Gastroesophageal sphincter (tissue), 4 donors: Measurements from ENCODE around the gene HTR3E. TPM values are rescaled to one million over a fixed set of nuclear protein-coding genes. Genes with fewer than 3 reads are reported as not detected.

Experiments
- ATAC-seq: fragments of 150-250 bp; one replicate; pipeline ENCODE4 v1.9.1; 2016; ENCODE audit warnings: mild to moderate bottlenecking, moderate library complexity
- H3K27ac ChIP-seq, 4 donors: fragments of 200-600 bp; sonication (generic) in 3 of 4; 1 replicate in 3 of 4; 2 replicates in 1 of 4; pipeline ENCODE4 v1.5.1; 2016 to 2019
- H3K27me3 ChIP-seq: fragments of 200-600 bp; sonication (generic); one replicate; pipeline ENCODE4 v1.5.1; 2019
- H3K36me3 ChIP-seq, 2 donors: fragments of 200-600 bp; sonication (generic); one replicate each; pipeline ENCODE4 v1.5.1; 2019; ENCODE audit warnings: control low read depth in 1 of 2
- H3K4me1 ChIP-seq, 3 donors: fragments of 200-600 bp; sonication (generic); 1 replicate in 2 of 3; 2 replicates in 1 of 3; pipeline ENCODE4 v1.5.1; 2016 to 2019; ENCODE audit warnings: control low read depth in 2 of 3
- H3K4me3 ChIP-seq, 2 donors: fragments of 200-600 bp; sonication (generic); one replicate each; pipeline ENCODE4 v1.5.1; 2019; ENCODE audit warnings: mild to moderate bottlenecking in 1 of 2, moderate library complexity in 1 of 2
- H3K9me3 ChIP-seq, 3 donors: fragments of 200-600 bp; sonication (generic); one replicate each; pipeline ENCODE4 v1.5.1; 2017 to 2019; ENCODE audit warnings: control low read depth in 2 of 3
- CTCF ChIP-seq, 4 experiments: fragments of 200-600 bp in 2 of 4; fragments of 450-650 bp in 2 of 4; sonication (generic) in 1 of 4; IDR thresholded peaks; one replicate each; pipeline ENCODE4 v1.5.1; 2017 to 2019; ENCODE audit warnings: antibody characterized with exemption in 4 of 4, mild to moderate bottlenecking in 2 of 4, moderate library complexity in 2 of 4
- EP300 ChIP-seq: sonication (generic); formaldehyde crosslinking; IDR thresholded peaks from one replicate; pipeline ENCODE4 v1.6.1; 2017; ENCODE audit warnings: antibody characterized with exemption, mild to moderate bottlenecking
- POLR2A ChIP-seq, 2 donors: fragments of 450-650 bp; IDR thresholded peaks; one replicate each; pipeline ENCODE4 v1.6.1; 2017; ENCODE audit warnings: antibody characterized with exemption in 2 of 2, mild to moderate bottlenecking in 2 of 2, moderate library complexity in 1 of 2
- POLR2AphosphoS5 ChIP-seq: sonication (generic); formaldehyde crosslinking; IDR thresholded peaks from one replicate; pipeline ENCODE4 v1.6.1; 2017; ENCODE audit warnings: antibody characterized with exemption
- WGBS, 2 donors: methylation state at CpG; one replicate each; pipeline ENCODE4 v1.1.5; 2018; ENCODE audit warnings: low coverage in 1 of 2; 5-methylcytosine and 5-hydroxymethylcytosine counted together
- total RNA-seq, 4 donors: library from RNA; depleted of rRNA; stranded (reverse); fragments of >200 nt; gene quantifications; one replicate each; pipeline ENCODE4 v1.1.0, GENCODE V29; 2016

The HTR3E gene
- total RNA-seq, 4 donors from 2014 or later, result not detected

GRCh38 chr3:184126006-184126405, 29.1 kb downstream of the HTR3E start:
- H3K27ac ChIP-seq, result no peak overlapping the region
- WGBS, 2 donors, result 64 to 65% methylated on average over 3 of the region's 3 CpGs
- ATAC-seq, result no peak

GRCh38 chr3:184129012-184129411, 32.1 kb downstream of the HTR3E start:
- Histone ChIP-seq H3K36me3 (no peaks in the 10 kb centered on the region), H3K27ac (no peak overlapping the region), H3K4me3 (no peak overlapping the region), H3K9me3 (no peaks in the 10 kb centered on the region), H3K4me1 (peaks cover 0 to 7% (median 0%) of the 10 kb centered on the region in 3 donors), H3K27me3 (no peaks in the 10 kb centered on the region)
- TF ChIP-seq CTCF (IDR thresholded peaks at IDR 0.05), result peak in 1 of 4 experiments; percentile 31
- TF ChIP-seq EP300, result no peak
- 17 to 34% methylated on average over 2 of the region's 2 CpGs for WGBS, 2 donors
- no peak for ATAC-seq

More at GRCh38 chr3:184126006-184126405, 29.1 kb downstream of the HTR3E start:
- H3K27me3 ChIP-seq, result no peaks in the 10 kb centered on the region
- H3K9me3 ChIP-seq, result no peaks in the 10 kb centered on the region
- TF ChIP-seq POLR2AphosphoS5 (no peak), POLR2A (IDR thresholded peaks at IDR 0.05) (no peak), CTCF (IDR thresholded peaks at IDR 0.05) (no peak), EP300 (no peak)
- H3K36me3 ChIP-seq, result no peaks in the 10 kb centered on the region
- H3K4me1 ChIP-seq, result no peaks in the 10 kb centered on the region
- no peak overlapping the region for H3K4me3 ChIP-seq

- 89 to 94% methylated on average over 4 of the region's 4 CpGs for WGBS, 2 donors
- no peaks in the 10 kb centered on the region for H3K27me3 ChIP-seq
- ATAC-seq, result no peak
- no peak overlapping the region for H3K27ac ChIP-seq
- no peak overlapping the region for H3K4me3 ChIP-seq
- H3K9me3 ChIP-seq, result no peaks in the 10 kb centered on the region
- peaks cover 0 to 27% (median 6%) of the 10 kb centered on the region in 3 donors for H3K4me1 ChIP-seq
- TF ChIP-seq POLR2AphosphoS5 (no peak), POLR2A (IDR thresholded peaks at IDR 0.05) (no peak), CTCF (IDR thresholded peaks at IDR 0.05) (no peak)
- H3K36me3 ChIP-seq, result peaks cover 0 to 9% of the 10 kb centered on the region in 2 donors
These were observed 36.1 kb downstream of the HTR3E start for GRCh38 chr3:184132945-184133344.

GRCh38 chr3:184133840-184134745, 37.2 kb downstream of the HTR3E start:
- H3K4me3 ChIP-seq, result peak overlapping the region; percentile 61 to 97
- H3K27ac ChIP-seq, result peak overlapping the region; percentile 84 to 92 (median 86)
- peaks cover 0 to 27% (median 6%) of the 10 kb centered on the region in 3 donors for H3K4me1 ChIP-seq
- peaks cover 0 to 20% of the 10 kb centered on the region in 2 donors for H3K36me3 ChIP-seq
- H3K9me3 ChIP-seq, result no peaks in the 10 kb centered on the region
- no peak for TF ChIP-seq EP300
- TF ChIP-seq POLR2A (IDR thresholded peaks at IDR 0.05), result no peak
- peak; percentile 56 for TF ChIP-seq POLR2AphosphoS5
- TF ChIP-seq CTCF (IDR thresholded peaks at IDR 0.05), result peak in 1 of 4 experiments; percentile 18
- no peaks in the 10 kb centered on the region for H3K27me3 ChIP-seq
- WGBS, 2 donors, result 0 to 3% methylated on average over 9 to 13 of the region's 37 CpGs
- peak; percentile 77 for ATAC-seq

GRCh38 chr3:184134746-184135148, 37.9 kb downstream of the HTR3E start:
- H3K36me3 ChIP-seq, result peaks cover 0 to 27% of the 10 kb centered on the region in 2 donors
- 0 to 1% methylated on average over 12 to 16 of the region's 21 CpGs for whole genome bisulfite sequencing, 2 donors
- no peaks in the 10 kb centered on the region for H3K9me3 ChIP-seq
- no peak for TF ChIP-seq CTCF (IDR thresholded peaks at IDR 0.05)
- TF ChIP-seq POLR2AphosphoS5, result no peak
- no peak for TF ChIP-seq POLR2A (IDR thresholded peaks at IDR 0.05)
- no peak for TF ChIP-seq EP300
- no peaks in the 10 kb centered on the region for H3K27me3 ChIP-seq
- peak overlapping the region; percentile 84 to 92 (median 86) for H3K27ac ChIP-seq
- H3K4me1 ChIP-seq, result peaks cover 0 to 27% (median 6%) of the 10 kb centered on the region in 3 donors
- ATAC-seq, result no peak
- H3K4me3 ChIP-seq, result peak overlapping the region; percentile 61 to 97
